Lung (tissue), 12 donors: Measurements from ENCODE around the gene SLC5A2. TPM values are rescaled to one million over a fixed set of nuclear protein-coding genes. Genes with fewer than 3 reads are reported as not detected.

Experiments
- ATAC-seq: fragments of 200-7000 bp; cut with Tn5 transposase; one replicate; pipeline ENCODE4 v1.9.1; 2020; ENCODE audit warnings: moderate number of reproducible peaks; ENCODE audit not compliant: insufficient read depth, low FRiP score
- DNase-seq, 3 donors: peaks; one replicate each; pipeline ENCODE4 v3.0.0-alpha.2; 2013 to 2017
- H3K27ac ChIP-seq, 2 donors: one replicate each; pipeline ENCODE4 v1.5.1; 2013; ENCODE audit warnings: mild to moderate bottlenecking in 2 of 2, moderate library complexity in 2 of 2, control low read depth in 1 of 2, inconsistent platforms in 1 of 2, low read depth in 1 of 2, low read length in 1 of 2
- H3K27me3 ChIP-seq, 3 donors: one replicate each; pipeline ENCODE4 v1.5.1; 2013; ENCODE audit warnings: low read length in 2 of 3; ENCODE audit not compliant: control insufficient read depth in 3 of 3, insufficient read depth in 3 of 3
- H3K36me3 ChIP-seq, 4 donors: one replicate each; pipeline ENCODE4 v1.5.1; 2013; ENCODE audit warnings: low read length in 4 of 4, mild to moderate bottlenecking in 1 of 4, moderate library complexity in 1 of 4; ENCODE audit not compliant: control insufficient read depth in 4 of 4, insufficient read depth in 4 of 4
- H3K4me1 ChIP-seq, 5 donors: one replicate each; pipeline ENCODE4 v1.5.1; 2013; ENCODE audit warnings: low read length in 5 of 5, mild to moderate bottlenecking in 2 of 5, moderate library complexity in 1 of 5; ENCODE audit not compliant: control insufficient read depth in 5 of 5, insufficient read depth in 5 of 5
- H3K4me3 ChIP-seq: one replicate; pipeline ENCODE4 v1.5.1; 2013; ENCODE audit warnings: mild to moderate bottlenecking, control low read depth, moderate library complexity
- H3K9ac ChIP-seq, 2 donors: one replicate each; pipeline ENCODE4 v1.5.1; 2013; ENCODE audit warnings: low read length in 2 of 2, control low read depth in 1 of 2; ENCODE audit not compliant: insufficient read depth in 1 of 2
- H3K9me3 ChIP-seq, 4 donors: one replicate each; pipeline ENCODE4 v1.5.1; 2013; ENCODE audit warnings: low read length in 3 of 4, mild to moderate bottlenecking in 1 of 4, moderate library complexity in 1 of 4; ENCODE audit not compliant: control insufficient read depth in 4 of 4, insufficient read depth in 3 of 4
- CTCF ChIP-seq: IDR thresholded peaks from 2 replicates; pipeline ENCODE4 v1.5.1; 2012; ENCODE audit warnings: mild to moderate bottlenecking; ENCODE audit errors: control extremely low read depth, extremely low read depth
- WGBS, 2 donors: extraction: QIAGEN DNeasy Blood & Tissue Kit; methylation state at CpG; one replicate each; pipeline ENCODE4 v1.1.7; 2013; 5-methylcytosine and 5-hydroxymethylcytosine counted together
- polyA plus RNA-seq, 2 donors: library from polyadenylated mRNA; stranded (reverse); fragments of 200-250 nt; gene quantifications; one replicate each; pipeline ENCODE4 v1.2.1, GENCODE V29; 2013
- total RNA-seq, 2 donors: library from RNA; depleted of rRNA in 1 of 2; stranded (reverse); fragments of >200 nt in 1 of 2; gene quantifications; one replicate each; pipeline ENCODE4 v1.2.1, GENCODE V29; 2014 to 2021
- donor health status: control.
- donor health status: control.
- donor health status: Bipolar disorder and iron deficiency.
- donor health status: healthy.
- donor health status: DM: yes; HTN: yes; CAD: no.

Gene SLC5A2
- total and polyA plus RNA-seq, 4 donors, result 0.85 to 3.1 (median 2.3) TPM

- Histone ChIP-seq H3K27ac (no peak overlapping the region), H3K4me3 (no peak overlapping the region)
- no peak for ATAC-seq
Observed at GRCh38 chr16:31513884-31514283, 31.0 kb downstream of the SLC5A2 start.

GRCh38 chr16:31517800-31518402, 35.0 kb downstream of the SLC5A2 start:
- H3K4me1 ChIP-seq, result no peaks in the 10 kb centered on the region
- no peak overlapping the region for H3K9ac ChIP-seq
- no peak for ATAC-seq
- 80 to 88% methylated on average over 4 of the region's 4 CpGs for WGBS, 2 donors
- no peaks in the 10 kb centered on the region for H3K27me3 ChIP-seq
- no peak overlapping the region for H3K4me3 ChIP-seq
- DNase-seq, result no peak
- no peaks in the 10 kb centered on the region for H3K36me3 ChIP-seq
- no peak for TF ChIP-seq CTCF
- H3K27ac ChIP-seq, result no peak overlapping the region
- H3K9me3 ChIP-seq, result no peaks in the 10 kb centered on the region

More at GRCh38 chr16:31513884-31514283, 31.0 kb downstream of the SLC5A2 start:
- Histone ChIP-seq H3K27me3 (no peaks in the 10 kb centered on the region), H3K4me1 (peaks cover 0 to 11% (median 3%) of the 10 kb centered on the region in 5 donors), H3K36me3 (no peaks in the 10 kb centered on the region), H3K9me3 (no peaks in the 10 kb centered on the region), H3K9ac (no peak overlapping the region)
- TF ChIP-seq CTCF, result no peak
- DNase-seq, result no peak

GRCh38 chr16:31519759-31520431, 37.0 kb downstream of the SLC5A2 start:
- H3K36me3 ChIP-seq, result no peaks in the 10 kb centered on the region
- no peak for ATAC-seq
- no peak overlapping the region for H3K4me3 ChIP-seq
- no peak for DNase-seq
- no peaks in the 10 kb centered on the region for H3K27me3 ChIP-seq
- no peak overlapping the region for H3K27ac ChIP-seq
- no peak overlapping the region for H3K9ac ChIP-seq
- H3K9me3 ChIP-seq, result no peaks in the 10 kb centered on the region
- TF ChIP-seq CTCF, result no peak
- H3K4me1 ChIP-seq, result no peaks in the 10 kb centered on the region
- 84 to 95% methylated on average over 2 of the region's 2 CpGs for WGBS, 2 donors
